GM12878 (cell line): ENCODE results near the gene RENBP. TPM values are rescaled to one million over a fixed set of nuclear protein-coding genes. Genes with fewer than 3 reads are reported as not detected.
A peak's percentile ranks its signal among the peaks of the same experiment; 100 is the strongest.

Experiments used
- ASH2L ChIP-seq: fragments of 300-600, 200-600 bp; sonication (generic); IDR thresholded peaks from 2 replicates; pipeline ENCODE4 v1.6.1; 2017; ENCODE audit warnings: low read depth, mild to moderate bottlenecking, borderline replicate concordance
- EP300 ChIP-seq, 2 experiments: fragments of 150-350 bp in 1 of 2; IDR thresholded peaks; 2 replicates each; pipeline ENCODE4 v1.6.1; 2011 to 2012; ENCODE audit warnings: low read depth in 2 of 2, low read length in 2 of 2, borderline replicate concordance in 1 of 2, improper control_type of control experiment in 1 of 2, inconsistent platforms in 1 of 2; ENCODE audit not compliant: control insufficient read depth in 1 of 2
- ETV6 ChIP-seq, 2 experiments: fragments of 450-650 bp in 1 of 2; IDR thresholded peaks in 1 of 2; conservative IDR thresholded peaks in 1 of 2; 2 replicates each; pipeline ENCODE4 v1.6.1; 2014; ENCODE audit warnings: antibody characterized with exemption in 1 of 2, borderline replicate concordance in 1 of 2, low read depth in 1 of 2, mild to moderate bottlenecking in 1 of 2, moderate library complexity in 1 of 2
- HDAC2 ChIP-seq: fragments of 200-600 bp; sonication (generic); IDR thresholded peaks from 2 replicates; pipeline ENCODE4 v1.6.1; 2017
- HDAC6 ChIP-seq: fragments of 200-600 bp; sonication (generic); IDR thresholded peaks from one replicate; pipeline ENCODE4 v1.8.0; 2017; ENCODE audit warnings: antibody characterized with exemption; ENCODE audit not compliant: unreplicated experiment
- IKZF1 ChIP-seq: fragments of 450-650 bp; conservative IDR thresholded peaks from 2 replicates; pipeline ENCODE4 v1.6.1; 2017; ENCODE audit warnings: antibody characterized with exemption, mild to moderate bottlenecking
- JUNB ChIP-seq: IDR thresholded peaks from 2 replicates; pipeline ENCODE4 v1.6.1; 2016; ENCODE audit warnings: antibody characterized with exemption, mild to moderate bottlenecking
- KLF5 ChIP-seq: fragments of 450-650 bp; IDR thresholded peaks from 2 replicates; pipeline ENCODE4 v1.6.1; 2014; ENCODE audit warnings: mild to moderate bottlenecking; ENCODE audit not compliant: partially characterized antibody
- MEF2B ChIP-seq: fragments of 450-650 bp; IDR thresholded peaks from 2 replicates; pipeline ENCODE4 v1.6.1; 2018; ENCODE audit warnings: mild to moderate bottlenecking, moderate library complexity; ENCODE audit not compliant: partially characterized antibody, poor library complexity, severe bottlenecking
- NBN ChIP-seq: fragments of 450-650 bp; IDR thresholded peaks from 2 replicates; pipeline ENCODE4 v1.6.1; 2016
- NFYB ChIP-seq: IDR thresholded peaks from 2 replicates; pipeline ENCODE4 v1.6.1; 2011; ENCODE audit warnings: low read depth, mild to moderate bottlenecking, low read length, improper control_type of control experiment, moderate library complexity; ENCODE audit not compliant: insufficient read depth
- RCOR1 ChIP-seq: conservative IDR thresholded peaks from 2 replicates; pipeline ENCODE4 v1.6.1; 2012; ENCODE audit warnings: low read depth, low read length, improper control_type of control experiment
- REST ChIP-seq: IDR thresholded peaks from 2 replicates; pipeline ENCODE4 v1.6.1; 2012; ENCODE audit warnings: mild to moderate bottlenecking, low read depth, low read length
- SMAD5 ChIP-seq: IDR thresholded peaks from 2 replicates; pipeline ENCODE4 v1.6.1; 2016; ENCODE audit warnings: antibody characterized with exemption, low read depth
- STAT3 ChIP-seq: IDR thresholded peaks from 2 replicates; pipeline ENCODE4 v1.6.1; 2011; ENCODE audit warnings: low read depth, low read length, improper control_type of control experiment
- TCF7 ChIP-seq: IDR thresholded peaks from 2 replicates; pipeline ENCODE4 v1.6.1; 2014; ENCODE audit warnings: antibody characterized with exemption, borderline replicate concordance
- ZNF384 ChIP-seq: IDR thresholded peaks from 2 replicates; pipeline ENCODE4 v1.6.1; 2012; ENCODE audit warnings: low read depth, mild to moderate bottlenecking, low read length, improper control_type of control experiment, borderline replicate concordance
- polyA plus RNA-seq, 11 experiments: library from polyadenylated mRNA; depleted of rRNA in 4 of 11; unstranded in 6 of 11; stranded (reverse) in 5 of 11; fragments of >200 nt; fragmentation: Nextera tagmentation in 4 of 11; fragmentation: Illumina TruSeq in 1 of 11; extraction: Ambion mirVana in 4 of 11; extraction: Trizol in 1 of 11; gene quantifications; 1 replicate in 1 of 11; 2 replicates in 10 of 11; pipeline versions ENCODE4 v1.2.1 to v1.2.3, GENCODE V29; 2011 to 2016; ENCODE audit warnings: inconsistent platforms in 2 of 11, missing spikeins in 2 of 11, low read depth in 1 of 11
- total RNA-seq, 4 experiments: library from RNA; depleted of rRNA in 3 of 4; stranded (reverse); fragments of >200 nt in 3 of 4; fragmentation: Illumina TruSeq in 1 of 4; extraction: Trizol in 1 of 4; gene quantifications; 2 replicates each; pipeline versions ENCODE4 v1.2.1 to v1.2.3, GENCODE V29; 2013 to 2021
- TF ChIP-seq, protein P1 (sequence below): IDR thresholded peaks from 2 replicates; pipeline ENCODE4 v1.6.1; 2012; ENCODE audit warnings: low read length, inconsistent platforms
- TF ChIP-seq, protein P2 (sequence below): fragments of 450-650 bp; formaldehyde crosslinking; IDR thresholded peaks from 2 replicates; pipeline ENCODE4 v1.5.0; 2022; ENCODE audit warnings: mild to moderate bottlenecking, missing genetic modification characterization

The RENBP gene
- total and polyA plus RNA-seq, 10 of the 15 experiments (the other 5 are each of a cell fraction or from before 2014, with no cell fraction given), result 0.36 to 4.9 (median 1.8) TPM; not detected in 3

DNA sequence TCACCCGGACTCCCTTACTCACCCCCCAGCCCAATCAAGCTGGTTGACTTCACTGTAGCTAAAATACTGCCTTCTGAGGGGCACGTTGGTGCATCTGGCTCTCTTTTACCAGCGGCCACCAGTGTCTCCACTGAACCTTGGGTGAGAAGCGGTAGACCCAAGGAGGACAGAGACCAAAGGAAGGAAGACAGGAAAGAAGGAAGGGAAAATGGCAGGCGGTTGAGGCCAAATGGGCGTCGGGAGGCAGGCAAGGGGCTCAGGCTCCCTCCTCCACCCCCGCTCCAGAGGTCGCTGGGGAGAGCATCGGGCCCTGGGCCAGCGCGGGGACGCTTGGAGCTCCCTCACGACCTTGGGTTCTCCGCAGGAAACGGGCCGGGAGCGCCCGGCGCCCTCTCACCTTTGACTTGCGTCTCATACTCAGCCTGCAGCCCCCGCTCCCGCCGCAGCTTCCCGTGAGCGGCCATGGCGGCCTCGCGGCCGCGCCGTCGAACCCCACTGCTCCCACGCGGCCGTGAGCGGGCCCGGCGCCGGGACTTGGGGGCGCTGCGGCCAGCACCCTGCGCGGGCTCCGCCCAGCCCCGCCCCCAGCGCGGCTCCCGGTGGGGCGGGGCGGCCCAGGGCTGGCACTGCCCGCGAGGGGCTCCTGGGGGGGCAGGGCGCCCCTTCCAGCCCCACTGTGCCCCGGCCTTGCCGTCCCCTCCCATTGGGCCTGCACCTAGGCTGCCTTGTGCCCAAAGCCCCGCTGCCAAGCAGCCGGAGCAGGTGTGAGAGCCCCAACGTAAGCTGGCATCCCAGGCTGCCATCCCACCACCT, 18.5 kb downstream of the RENBP start, which contains the start of gene ARHGAP4 (continued):
- TF ChIP-seq EP300 (IDR thresholded peaks at IDR 0.05; ENCODE audit: borderline replicate concordance in 1 of 2, control insufficient read depth in 1 of 2, low read depth in 2 of 2, low read length in 2 of 2) (no peak), REST (no peak), ZNF384 (no peak), KLF5 (no peak), STAT3 (no peak), RCOR1 (no peak), SMAD5 (peak; percentile 89), ETV6 (conservative IDR thresholded peaks at IDR 0.05 in 1 of 2, IDR thresholded peaks at IDR 0.05 in 1 of 2; ENCODE audit: borderline replicate concordance in 1 of 2, low read depth in 1 of 2) (no peak), IKZF1 (peak; percentile 67), NBN (no peak), NFYB (no peak), JUNB (no peak), MEF2B (no peak), HDAC6 (no peak), HDAC2 (no peak), TCF7 (no peak), ASH2L (no peak)
- TF ChIP-seq, protein P1, sequence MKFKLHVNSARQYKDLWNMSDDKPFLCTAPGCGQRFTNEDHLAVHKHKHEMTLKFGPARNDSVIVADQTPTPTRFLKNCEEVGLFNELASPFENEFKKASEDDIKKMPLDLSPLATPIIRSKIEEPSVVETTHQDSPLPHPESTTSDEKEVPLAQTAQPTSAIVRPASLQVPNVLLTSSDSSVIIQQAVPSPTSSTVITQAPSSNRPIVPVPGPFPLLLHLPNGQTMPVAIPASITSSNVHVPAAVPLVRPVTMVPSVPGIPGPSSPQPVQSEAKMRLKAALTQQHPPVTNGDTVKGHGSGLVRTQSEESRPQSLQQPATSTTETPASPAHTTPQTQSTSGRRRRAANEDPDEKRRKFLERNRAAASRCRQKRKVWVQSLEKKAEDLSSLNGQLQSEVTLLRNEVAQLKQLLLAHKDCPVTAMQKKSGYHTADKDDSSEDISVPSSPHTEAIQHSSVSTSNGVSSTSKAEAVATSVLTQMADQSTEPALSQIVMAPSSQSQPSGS, result no peak
- TF ChIP-seq, protein P2, sequence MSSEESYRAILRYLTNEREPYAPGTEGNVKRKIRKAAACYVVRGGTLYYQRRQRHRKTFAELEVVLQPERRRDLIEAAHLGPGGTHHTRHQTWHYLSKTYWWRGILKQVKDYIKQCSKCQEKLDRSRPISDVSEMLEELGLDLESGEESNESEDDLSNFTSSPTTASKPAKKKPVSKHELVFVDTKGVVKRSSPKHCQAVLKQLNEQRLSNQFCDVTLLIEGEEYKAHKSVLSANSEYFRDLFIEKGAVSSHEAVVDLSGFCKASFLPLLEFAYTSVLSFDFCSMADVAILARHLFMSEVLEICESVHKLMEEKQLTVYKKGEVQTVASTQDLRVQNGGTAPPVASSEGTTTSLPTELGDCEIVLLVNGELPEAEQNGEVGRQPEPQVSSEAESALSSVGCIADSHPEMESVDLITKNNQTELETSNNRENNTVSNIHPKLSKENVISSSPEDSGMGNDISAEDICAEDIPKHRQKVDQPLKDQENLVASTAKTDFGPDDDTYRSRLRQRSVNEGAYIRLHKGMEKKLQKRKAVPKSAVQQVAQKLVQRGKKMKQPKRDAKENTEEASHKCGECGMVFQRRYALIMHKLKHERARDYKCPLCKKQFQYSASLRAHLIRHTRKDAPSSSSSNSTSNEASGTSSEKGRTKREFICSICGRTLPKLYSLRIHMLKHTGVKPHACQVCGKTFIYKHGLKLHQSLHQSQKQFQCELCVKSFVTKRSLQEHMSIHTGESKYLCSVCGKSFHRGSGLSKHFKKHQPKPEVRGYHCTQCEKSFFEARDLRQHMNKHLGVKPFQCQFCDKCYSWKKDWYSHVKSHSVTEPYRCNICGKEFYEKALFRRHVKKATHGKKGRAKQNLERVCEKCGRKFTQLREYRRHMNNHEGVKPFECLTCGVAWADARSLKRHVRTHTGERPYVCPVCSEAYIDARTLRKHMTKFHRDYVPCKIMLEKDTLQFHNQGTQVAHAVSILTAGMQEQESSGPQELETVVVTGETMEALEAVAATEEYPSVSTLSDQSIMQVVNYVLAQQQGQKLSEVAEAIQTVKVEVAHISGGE (CRISPR knock-in tag), result no peak
